Right lobe of liver (tissue), 4 donors: ENCODE measurements around the gene DNAH14.

Experiments used
- CTCF ChIP-seq, 4 donors: fragments of 200-600 bp in 3 of 4; fragments of 450-650 bp in 1 of 4; IDR thresholded peaks; one replicate each; pipeline versions ENCODE4 v1.5.1 to v1.8.0; 2016 to 2022; ENCODE audit warnings: antibody characterized with exemption in 4 of 4, mild to moderate bottlenecking in 2 of 4
- POLR2A ChIP-seq: fragments of 450-650 bp; IDR thresholded peaks from one replicate; pipeline ENCODE4 v1.6.1; 2017; ENCODE audit warnings: antibody characterized with exemption, mild to moderate bottlenecking
- donor health status: DM: no; HTN: no; CAD: no.
- donor health status: DM: no; HTN: no; CAD: no.
- donor health status: DM: no; HTN: yes; CAD: no.

GRCh38 chr1:225415307-225415706 is 485.8 kb downstream of the DNAH14 start:
- TF ChIP-seq POLR2A (no peak), CTCF (IDR thresholded peaks at IDR 0.05) (no peak)
